Naive thymus-derived CD4-positive, alpha-beta T cell (primary cell): Measurements from ENCODE around the gene GOLGA8J. TPM values are rescaled to one million over a fixed set of nuclear protein-coding genes. Genes with fewer than 3 reads are reported as not detected.
"Not testable (repeated sequence)": the region's sequence is repeated elsewhere in the genome, so short reads cannot be mapped to it uniquely, and the experiment has no call there.

Experiments
- ATAC-seq: fragments of 150-1000 bp; cut with Tn5 transposase; 2 replicates; pipeline ENCODE4 v1.10.0; 2021; ENCODE audit warnings: mild to moderate bottlenecking, moderate library complexity
- CTCF ChIA-PET: fragments of 350-600 bp; sonication (Branson Sonifier 250); formaldehyde crosslinking; loops from one replicate; lab custom pipeline; 2021; ENCODE audit warnings: antibody characterized with exemption; lab: Charles Lee
- POLR2A ChIA-PET: fragments of 350-600 bp; sonication (Branson Sonifier 250); formaldehyde crosslinking; loops from one replicate; lab custom pipeline; 2021; ENCODE audit warnings: antibody characterized with exemption, inconsistent platforms; lab: Charles Lee
- DNase-seq, 9 donors: peaks; one replicate each; pipeline versions ENCODE4 v3.0.0 to v3.0.0-alpha.2; 2020 to 2022; ENCODE audit warnings: mixed read lengths in 1 of 9
- H3K27ac ChIP-seq: one replicate; pipeline ENCODE4 v1.7.0; 2013; ENCODE audit warnings: mild to moderate bottlenecking, low read depth, low read length, moderate library complexity
- H3K27me3 ChIP-seq, 2 donors: one replicate each; pipeline ENCODE4 v1.7.0; 2013; ENCODE audit warnings: low read length in 2 of 2, mild to moderate bottlenecking in 2 of 2, moderate library complexity in 2 of 2; ENCODE audit not compliant: control insufficient read depth in 2 of 2, insufficient read depth in 2 of 2
- H3K36me3 ChIP-seq, 3 experiments: 1 replicate in 2 of 3; 2 replicates in 1 of 3; pipeline ENCODE4 v1.7.0; 2013; ENCODE audit warnings: low read length in 3 of 3, mild to moderate bottlenecking in 3 of 3, moderate library complexity in 1 of 3; ENCODE audit not compliant: insufficient read depth in 3 of 3, control insufficient read depth in 2 of 3
- H3K4me1 ChIP-seq, 2 donors: one replicate each; pipeline ENCODE4 v1.7.0; 2013; ENCODE audit warnings: low read length in 2 of 2, mild to moderate bottlenecking in 2 of 2, moderate library complexity in 1 of 2; ENCODE audit not compliant: control insufficient read depth in 2 of 2, insufficient read depth in 2 of 2
- H3K4me3 ChIP-seq: 2 replicates; pipeline ENCODE4 v1.7.0; 2013; ENCODE audit warnings: mild to moderate bottlenecking, low read length
- H3K9me3 ChIP-seq, 3 experiments: 1 replicate in 2 of 3; 2 replicates in 1 of 3; pipeline ENCODE4 v1.7.0; 2013; ENCODE audit warnings: low read length in 3 of 3; ENCODE audit not compliant: control insufficient read depth in 2 of 3
- H3K27ac Mint-ChIP-seq, 9 donors: one replicate each; pipeline ENCODE4 v1.8.0; 2020 to 2022; ENCODE audit warnings: mixed read lengths in 9 of 9, mild to moderate bottlenecking in 8 of 9, moderate library complexity in 5 of 9, inconsistent platforms in 2 of 9
- H3K27me3 Mint-ChIP-seq, 5 donors: one replicate each; pipeline ENCODE4 v1.8.0; 2021 to 2022; ENCODE audit warnings: mixed read lengths in 5 of 5, mild to moderate bottlenecking in 1 of 5
- H3K36me3 Mint-ChIP-seq, 5 donors: one replicate each; pipeline ENCODE4 v1.8.0; 2020 to 2022; ENCODE audit warnings: mixed read lengths in 5 of 5, mild to moderate bottlenecking in 3 of 5, inconsistent platforms in 1 of 5
- H3K4me1 Mint-ChIP-seq, 7 donors: one replicate each; pipeline ENCODE4 v1.8.0; 2020 to 2022; ENCODE audit warnings: mixed read lengths in 7 of 7, mild to moderate bottlenecking in 3 of 7, inconsistent platforms in 1 of 7
- H3K4me3 Mint-ChIP-seq, 10 donors: one replicate each; pipeline ENCODE4 v1.8.0; 2020 to 2022; ENCODE audit warnings: mild to moderate bottlenecking in 10 of 10, mixed read lengths in 10 of 10, moderate library complexity in 6 of 10, inconsistent platforms in 2 of 10
- H3K9me3 Mint-ChIP-seq, 11 donors: one replicate each; pipeline ENCODE4 v1.8.0; 2020 to 2022; ENCODE audit warnings: mixed read lengths in 11 of 11, mild to moderate bottlenecking in 4 of 11, inconsistent platforms in 1 of 11, moderate library complexity in 1 of 11
- intact Hi-C, 2 donors: fragments of 100-400 bp; cut with micrococcal nuclease; formaldehyde crosslinking; loops; one replicate each; pipeline ENCODE4 v1.15.1; 2023
- polyA plus RNA-seq, 2 donors: library from polyadenylated mRNA; unstranded; fragments of 300-500 nt; fragmentation: Illumina TruSeq; gene quantifications; one replicate each; pipeline ENCODE4 v1.2.3, GENCODE V29; 2021
- total RNA-seq, 6 experiments: library from RNA in 5 of 6; stranded (reverse) in 5 of 6; gene quantifications; 1 replicate in 5 of 6; 2 replicates in 1 of 6; pipeline ENCODE4 v1.2.3 and lab custom pipeline; 2021 to 2026

The GOLGA8J gene
- total and polyA plus RNA-seq, 7 experiments from 2014 or later = 0.22 to 0.38 (median 0.30) TPM; not detected in 4

- ChIA-PET CTCF (interaction anchor here (0.6 kb wide), 1 partner anchor 261 kb away, joined by 3 read pairs; no protein-coding TSS in a partner anchor), POLR2A (no interaction called here)
- DNase-seq (no peak), ATAC-seq (no peak)
- peaks cover 0 to 4% (median 0%) of the 10 kb centered on the region in 7 donors for H3K4me1 Mint-ChIP-seq
- H3K27me3 ChIP-seq = no peaks in the 10 kb centered on the region
- H3K4me1 ChIP-seq = no peaks in the 10 kb centered on the region
- no peaks in the 10 kb centered on the region for H3K36me3 ChIP-seq
- H3K27me3 Mint-ChIP-seq = peaks cover 9 to 41% (median 20%) of the 10 kb centered on the region in 5 donors
- H3K9me3 Mint-ChIP-seq = peaks cover 0 to 11% (median 0%) of the 10 kb centered on the region in 11 donors
- intact Hi-C loops = loop anchor here in 1 of 2 donors (10.0 kb wide), 1 partner anchor 928 kb away; no protein-coding TSS in a partner anchor
- H3K4me3 Mint-ChIP-seq = no peak overlapping the region
- no peak overlapping the region for H3K27ac Mint-ChIP-seq
- H3K36me3 Mint-ChIP-seq = no peaks in the 10 kb centered on the region
- no peaks in the 10 kb centered on the region for H3K9me3 ChIP-seq
- no peak overlapping the region for H3K4me3 ChIP-seq
- H3K27ac ChIP-seq = no peak overlapping the region
These were observed 10.1 kb upstream of the GOLGA8J start for GRCh38 chr15:30072630-30073029.

GRCh38 chr15:30073915-30074314 lies 8.8 kb upstream of the GOLGA8J start:
- Mint-ChIP-seq H3K4me3 (no peak overlapping the region), H3K4me1 (peaks cover 0 to 4% (median 0%) of the 10 kb centered on the region in 7 donors), H3K9me3 (no peaks in the 10 kb centered on the region), H3K27ac (no peak overlapping the region), H3K36me3 (no peaks in the 10 kb centered on the region), H3K27me3 (peaks cover 13 to 41% (median 24%) of the 10 kb centered on the region in 5 donors)
- ATAC-seq (no peak), DNase-seq (no peak)
- H3K4me1 ChIP-seq = no peaks in the 10 kb centered on the region
- no peak overlapping the region for H3K4me3 ChIP-seq
- ChIA-PET POLR2A (no interaction called here), CTCF (no interaction called here)
- intact Hi-C loops = loop anchor here in 1 of 2 donors (10.0 kb wide), 1 partner anchor 929 kb away; no protein-coding TSS in a partner anchor
- H3K9me3 ChIP-seq = no peaks in the 10 kb centered on the region
- H3K36me3 ChIP-seq = no peaks in the 10 kb centered on the region
- no peaks in the 10 kb centered on the region for H3K27me3 ChIP-seq
- H3K27ac ChIP-seq = no peak overlapping the region

- H3K27ac Mint-ChIP-seq, CTCF ChIA-PET, H3K4me1 Mint-ChIP-seq, H3K4me1 ChIP-seq, H3K4me3 Mint-ChIP-seq, H3K9me3 ChIP-seq, H3K36me3 Mint-ChIP-seq, H3K36me3 ChIP-seq, DNase-seq, H3K4me3 ChIP-seq, intact Hi-C loops, H3K27ac ChIP-seq, ATAC-seq, POLR2A ChIA-PET, H3K27me3 ChIP-seq, H3K9me3 Mint-ChIP-seq: not testable (repeated sequence)
- H3K27me3 Mint-ChIP-seq = peaks cover 0 to 29% (median 12%) of the 10 kb centered on the region in 5 donors
These were observed 1.9 kb upstream of the GOLGA8J start for GRCh38 chr15:30080816-30081215.

- H3K4me3 Mint-ChIP-seq, H3K4me3 ChIP-seq, H3K27me3 ChIP-seq, H3K36me3 Mint-ChIP-seq, DNase-seq, intact Hi-C loops, H3K9me3 ChIP-seq, CTCF ChIA-PET, POLR2A ChIA-PET, H3K27ac Mint-ChIP-seq, H3K36me3 ChIP-seq, H3K27ac ChIP-seq, H3K4me1 ChIP-seq, H3K4me1 Mint-ChIP-seq, H3K27me3 Mint-ChIP-seq, H3K9me3 Mint-ChIP-seq: not testable (repeated sequence)
- ATAC-seq = peak; percentile 73
These were observed 15.1 kb downstream of the GOLGA8J start for GRCh38 chr15:30097827-30098226.

- ATAC-seq = not testable (repeated sequence)
These were observed 20.1 kb downstream of the GOLGA8J start for GRCh38 chr15:30102890-30103289.

GRCh38 chr15:30103941-30104507 lies 21.3 kb downstream of the GOLGA8J start:
- H3K4me1 ChIP-seq, H3K27me3 Mint-ChIP-seq, H3K4me1 Mint-ChIP-seq, H3K27ac ChIP-seq, CTCF ChIA-PET, intact Hi-C loops, H3K4me3 ChIP-seq, H3K9me3 Mint-ChIP-seq, DNase-seq, H3K36me3 ChIP-seq, POLR2A ChIA-PET, H3K27me3 ChIP-seq, H3K36me3 Mint-ChIP-seq, H3K27ac Mint-ChIP-seq, H3K9me3 ChIP-seq: not testable (repeated sequence)
- peak overlapping the region in 1 of 10 donors; percentile 20 for H3K4me3 Mint-ChIP-seq
- ATAC-seq = peak; percentile 87

More at GRCh38 chr15:30102890-30103289, 20.1 kb downstream of the GOLGA8J start:
- H3K9me3 Mint-ChIP-seq, H3K4me1 Mint-ChIP-seq, H3K4me1 ChIP-seq, POLR2A ChIA-PET, intact Hi-C loops, H3K4me3 Mint-ChIP-seq, H3K27ac ChIP-seq, H3K27ac Mint-ChIP-seq, H3K4me3 ChIP-seq, CTCF ChIA-PET, H3K27me3 ChIP-seq, H3K36me3 Mint-ChIP-seq, DNase-seq, H3K27me3 Mint-ChIP-seq, H3K9me3 ChIP-seq, H3K36me3 ChIP-seq: not testable (repeated sequence)

- H3K4me3 ChIP-seq, H3K27me3 ChIP-seq, H3K36me3 ChIP-seq, H3K4me1 ChIP-seq, H3K27ac ChIP-seq, H3K9me3 Mint-ChIP-seq, H3K27ac Mint-ChIP-seq, intact Hi-C loops, DNase-seq, CTCF ChIA-PET, POLR2A ChIA-PET, H3K4me3 Mint-ChIP-seq, H3K4me1 Mint-ChIP-seq, H3K9me3 ChIP-seq, H3K27me3 Mint-ChIP-seq, H3K36me3 Mint-ChIP-seq: not testable (repeated sequence)
- ATAC-seq = peak; percentile 66
These were observed 27.8 kb downstream of the GOLGA8J start for GRCh38 chr15:30110591-30110990.
